GM10248 (cell line): ENCODE measurements around the gene GTPBP4.
A peak's percentile ranks its signal among the peaks of the same experiment; 100 is the strongest.

Experiments
- CTCF ChIA-PET: fragments of 300-600 bp; sonication (Branson Sonifier 250); formaldehyde crosslinking; extraction: SDS; loops from one replicate; lab custom pipeline; 2021; ENCODE audit warnings: antibody characterized with exemption; lab: Yijun Ruan, JAX
- POLR2A ChIA-PET: fragments of 350-650 bp; sonication (Branson Sonifier 250); formaldehyde crosslinking; extraction: SDS; loops from one replicate; lab custom pipeline; 2020; ENCODE audit warnings: antibody characterized with exemption; lab: Yijun Ruan, JAX
- DNase-seq: peaks from one replicate; pipeline ENCODE4 v3.0.0; 2012; ENCODE audit errors: extremely low spot score
- CTCF ChIP-seq: IDR thresholded peaks from 2 replicates; pipeline ENCODE4 v1.5.1; 2012; ENCODE audit warnings: mild to moderate bottlenecking, low read depth; ENCODE audit errors: extremely low read depth, missing control alignments, control extremely low read depth

GTPBP4 gene

GRCh38 chr10:1056326-1057105, 68.3 kb downstream of the GTPBP4 start, which contains the start of gene WDR37:
Gene WDR37, plus strand, starts transcription at chr10:1056385. Its CDS starts 15,771 bp downstream, at chr10:1072156.
- CTCF ChIA-PET = interaction anchor here (1.0 kb wide), 1 partner anchor 125 kb away, joined by 3 read pairs; the partner anchor contains the start of gene LARP4B

GRCh38 chr10:1057106-1057657, 68.9 kb downstream of the GTPBP4 start:
- ChIA-PET POLR2A (no interaction called here), CTCF (interaction anchor here (0.7 to 1.3 kb wide), 4 partner anchors 13 to 22 kb away, joined by 3 to 4 read pairs (median 3); no protein-coding TSS in a partner anchor)
- DNase-seq = no peak
- TF ChIP-seq CTCF = no peak

More at GRCh38 chr10:1056326-1057105, 68.3 kb downstream of the GTPBP4 start, which contains the start of gene WDR37:
- DNase-seq = peak; percentile 95
- POLR2A ChIA-PET = no interaction called here
- TF ChIP-seq CTCF = no peak

- DNase-seq = no peak
- POLR2A ChIA-PET = no interaction called here
- CTCF ChIA-PET = interaction anchor here (0.7 to 1.3 kb wide), 4 partner anchors 13 to 23 kb away, joined by 3 to 4 read pairs (median 3); no protein-coding TSS in a partner anchor
- no peak for TF ChIP-seq CTCF
These were observed 69.8 kb downstream of the GTPBP4 start for GRCh38 chr10:1058017-1058416.

- CTCF ChIA-PET = interaction anchor here (1.4 kb wide), 1 partner anchor 21 kb away, joined by 4 read pairs; no protein-coding TSS in a partner anchor
- no peak for TF ChIP-seq CTCF
- no peak for DNase-seq
- POLR2A ChIA-PET = no interaction called here
These were observed 71.7 kb downstream of the GTPBP4 start for GRCh38 chr10:1059902-1060301.

- CTCF ChIA-PET = interaction anchor here (1.4 kb wide), 1 partner anchor 11 kb away, joined by 4 read pairs; no protein-coding TSS in a partner anchor
- no peak for DNase-seq
- no peak for TF ChIP-seq CTCF
- POLR2A ChIA-PET = no interaction called here
These were observed 73.9 kb downstream of the GTPBP4 start for GRCh38 chr10:1061930-1062774.
